Stimulated activated CD4-positive, alpha-beta T cell treated with anti-CD3 and anti-CD28 coated beads, Interleukin-4, amount 100 ng/mL, for 4 hours (primary cell): ENCODE results near the gene ANKRD11.
"Not testable (repeated sequence)": the region's sequence is repeated elsewhere in the genome, so short reads cannot be mapped to it uniquely, and the experiment has no call there.

Source experiments
- DNase-seq, 2 experiments: peaks; one replicate each; pipeline ENCODE4 v3.0.0-alpha.2; 2020

The ANKRD11 gene

GRCh38 chr16:89341697-89342694 is 148.4 kb downstream of the ANKRD11 start:
- DNase-seq = no peak

- DNase-seq = no peak
Observed at GRCh38 chr16:89341279-89341678, 149.1 kb downstream of the ANKRD11 start.

- no peak for DNase-seq
Observed at GRCh38 chr16:89338863-89339262, 151.5 kb downstream of the ANKRD11 start.

GRCh38 chr16:89337965-89338364 is 152.4 kb downstream of the ANKRD11 start:
- no peak for DNase-seq

- no peak for DNase-seq
Observed at GRCh38 chr16:89335803-89336485, 154.4 kb downstream of the ANKRD11 start.

- no peak for DNase-seq
Observed at GRCh38 chr16:89334988-89335802, 155.2 kb downstream of the ANKRD11 start.

- DNase-seq = no peak
Observed at GRCh38 chr16:89334461-89334860, 155.9 kb downstream of the ANKRD11 start.

GRCh38 chr16:89334050-89334449 is 156.3 kb downstream of the ANKRD11 start:
- no peak for DNase-seq

- DNase-seq = peak in 1 of 2 experiments; percentile 44
Observed at GRCh38 chr16:89333401-89334001, 156.9 kb downstream of the ANKRD11 start.

- DNase-seq = no peak
Observed at GRCh38 chr16:89332902-89333245, 157.5 kb downstream of the ANKRD11 start.

- no peak for DNase-seq
Observed at GRCh38 chr16:89332243-89332901, 158.0 kb downstream of the ANKRD11 start.

- no peak for DNase-seq
Observed at GRCh38 chr16:89331371-89332109, 158.8 kb downstream of the ANKRD11 start.

GRCh38 chr16:89330177-89330856 is 160.0 kb downstream of the ANKRD11 start:
- peak in 1 of 2 experiments; percentile 27 for DNase-seq

GRCh38 chr16:89329830-89330176 is 160.6 kb downstream of the ANKRD11 start:
- not testable (repeated sequence) for DNase-seq

- DNase-seq = not testable (repeated sequence)
Observed at GRCh38 chr16:89328412-89329400, 161.7 kb downstream of the ANKRD11 start.

- DNase-seq = no peak
Observed at GRCh38 chr16:89326721-89327120, 163.6 kb downstream of the ANKRD11 start.

GRCh38 chr16:89325861-89326471 is 164.4 kb downstream of the ANKRD11 start:
- DNase-seq = no peak

- DNase-seq = peak; percentile 40 to 64
Observed at GRCh38 chr16:89324056-89325010, 166.0 kb downstream of the ANKRD11 start.
